ENCODE data around the gene TMEM174.

Gene TMEM174, protein sequence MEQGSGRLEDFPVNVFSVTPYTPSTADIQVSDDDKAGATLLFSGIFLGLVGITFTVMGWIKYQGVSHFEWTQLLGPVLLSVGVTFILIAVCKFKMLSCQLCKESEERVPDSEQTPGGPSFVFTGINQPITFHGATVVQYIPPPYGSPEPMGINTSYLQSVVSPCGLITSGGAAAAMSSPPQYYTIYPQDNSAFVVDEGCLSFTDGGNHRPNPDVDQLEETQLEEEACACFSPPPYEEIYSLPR

DNA sequence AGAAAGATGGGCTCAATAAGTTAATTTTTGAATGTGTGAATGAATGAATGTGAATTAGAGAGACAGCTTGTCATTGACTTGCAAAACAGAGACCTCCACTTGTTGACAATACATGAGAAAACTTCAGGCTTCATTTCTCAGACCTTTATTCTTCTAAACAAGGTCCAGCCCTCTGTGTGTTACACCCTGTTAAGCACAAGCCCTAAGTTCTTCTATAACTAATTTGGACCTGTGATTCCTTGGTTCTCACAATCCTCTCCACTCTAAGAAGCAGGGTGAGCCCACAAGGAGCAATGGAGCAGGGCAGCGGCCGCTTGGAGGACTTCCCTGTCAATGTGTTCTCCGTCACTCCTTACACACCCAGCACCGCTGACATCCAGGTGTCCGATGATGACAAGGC lies at the start of gene TMEM174:
TMEM174 (plus strand) TSS at position 243 of the 400 bp plus-strand sequence; CDS start at position 294, 51 bp downstream.
- Histone ChIP-seq H3K4me3 (ENCODE audit: low read depth in 1 of 2, low read length in 2 of 2) (no peak within 1 kb of the TSS), H3K27me3 (ENCODE audit: low read depth, low read length) (no peaks in the 10 kb centered on the region), H3K27ac (ENCODE audit: low read length) (no peak within 1 kb of the TSS), H3K36me3 (ENCODE audit: control insufficient read depth in 1 of 2, insufficient read depth in 2 of 2, low read length in 2 of 2) (no peaks in the 10 kb centered on the region), H3K9me3 (ENCODE audit: control insufficient read depth in 1 of 2, low read length in 2 of 2) (no peaks in the 10 kb centered on the region), H3K4me1 (ENCODE audit: control insufficient read depth in 1 of 2, insufficient read depth in 2 of 2, low read length in 2 of 2) (no peaks in the 10 kb centered on the region)

GRCh38 chr5:73125289-73125688 lies 47.7 kb upstream of the TMEM174 start:
- peaks cover 3 to 7% of the 10 kb centered on the region in 2 donors for H3K4me1 ChIP-seq (ENCODE audit: control insufficient read depth in 1 of 2, insufficient read depth in 2 of 2, low read length in 2 of 2)
- H3K27ac ChIP-seq (ENCODE audit: low read length): no peak overlapping the region
- no peaks in the 10 kb centered on the region for H3K36me3 ChIP-seq (ENCODE audit: control insufficient read depth in 1 of 2, insufficient read depth in 2 of 2, low read length in 2 of 2)
- no peaks in the 10 kb centered on the region for H3K9me3 ChIP-seq (ENCODE audit: control insufficient read depth in 1 of 2, low read length in 2 of 2)
- no peak overlapping the region for H3K4me3 ChIP-seq (ENCODE audit: low read depth in 1 of 2, low read length in 2 of 2)
- H3K27me3 ChIP-seq (ENCODE audit: low read depth, low read length): peaks cover 6% of the 10 kb centered on the region

- no peaks in the 10 kb centered on the region for H3K9me3 ChIP-seq (ENCODE audit: control insufficient read depth in 1 of 2, low read length in 2 of 2)
- no peak overlapping the region for H3K27ac ChIP-seq (ENCODE audit: low read length)
- no peak overlapping the region for H3K4me3 ChIP-seq (ENCODE audit: low read depth in 1 of 2, low read length in 2 of 2)
- H3K36me3 ChIP-seq (ENCODE audit: control insufficient read depth in 1 of 2, insufficient read depth in 2 of 2, low read length in 2 of 2): no peaks in the 10 kb centered on the region
- peaks cover 0 to 3% of the 10 kb centered on the region in 2 donors for H3K4me1 ChIP-seq (ENCODE audit: control insufficient read depth in 1 of 2, insufficient read depth in 2 of 2, low read length in 2 of 2)
- H3K27me3 ChIP-seq (ENCODE audit: low read depth, low read length): no peaks in the 10 kb centered on the region
These were observed 46.6 kb upstream of the TMEM174 start for GRCh38 chr5:73126381-73126780.

GRCh38 chr5:73126957-73127356 lies 46.0 kb upstream of the TMEM174 start:
- Histone ChIP-seq H3K36me3 (ENCODE audit: control insufficient read depth in 1 of 2, insufficient read depth in 2 of 2, low read length in 2 of 2) (no peaks in the 10 kb centered on the region), H3K9me3 (ENCODE audit: control insufficient read depth in 1 of 2, low read length in 2 of 2) (no peaks in the 10 kb centered on the region), H3K4me3 (ENCODE audit: low read depth in 1 of 2, low read length in 2 of 2) (no peak overlapping the region), H3K27me3 (ENCODE audit: low read depth, low read length) (no peaks in the 10 kb centered on the region), H3K4me1 (ENCODE audit: control insufficient read depth in 1 of 2, insufficient read depth in 2 of 2, low read length in 2 of 2) (peaks cover 0 to 3% of the 10 kb centered on the region in 2 donors), H3K27ac (ENCODE audit: low read length) (no peak overlapping the region)

GRCh38 chr5:73129143-73129542 lies 43.9 kb upstream of the TMEM174 start:
- Histone ChIP-seq H3K4me1 (ENCODE audit: control insufficient read depth in 1 of 2, insufficient read depth in 2 of 2, low read length in 2 of 2) (no peaks in the 10 kb centered on the region), H3K27me3 (ENCODE audit: low read depth, low read length) (no peaks in the 10 kb centered on the region), H3K9me3 (ENCODE audit: control insufficient read depth in 1 of 2, low read length in 2 of 2) (no peaks in the 10 kb centered on the region), H3K27ac (ENCODE audit: low read length) (no peak overlapping the region), H3K36me3 (ENCODE audit: control insufficient read depth in 1 of 2, insufficient read depth in 2 of 2, low read length in 2 of 2) (no peaks in the 10 kb centered on the region), H3K4me3 (ENCODE audit: low read depth in 1 of 2, low read length in 2 of 2) (no peak overlapping the region)

DNA sequence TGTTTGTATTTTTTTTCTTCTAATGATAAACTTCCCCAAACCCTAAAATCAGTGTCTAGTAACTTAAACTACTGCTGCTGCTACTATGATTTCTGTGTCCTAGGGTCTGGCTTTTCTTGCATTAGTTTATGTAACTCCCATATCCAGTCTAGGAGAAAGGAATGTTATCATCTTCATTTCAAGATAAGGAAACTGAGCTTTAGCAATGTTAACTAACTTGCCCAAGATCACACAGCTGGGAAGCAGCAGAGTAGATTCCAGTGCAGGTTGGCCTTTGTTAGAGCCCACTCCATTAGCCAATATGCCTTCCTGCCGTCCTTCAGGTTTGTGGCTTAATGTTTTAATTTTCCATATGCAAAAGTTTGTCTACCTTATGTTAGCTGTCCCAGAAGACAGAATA lies 42.2 kb upstream of the TMEM174 start:
- H3K4me3 ChIP-seq (ENCODE audit: low read depth in 1 of 2, low read length in 2 of 2): no peak overlapping the region

DNA sequence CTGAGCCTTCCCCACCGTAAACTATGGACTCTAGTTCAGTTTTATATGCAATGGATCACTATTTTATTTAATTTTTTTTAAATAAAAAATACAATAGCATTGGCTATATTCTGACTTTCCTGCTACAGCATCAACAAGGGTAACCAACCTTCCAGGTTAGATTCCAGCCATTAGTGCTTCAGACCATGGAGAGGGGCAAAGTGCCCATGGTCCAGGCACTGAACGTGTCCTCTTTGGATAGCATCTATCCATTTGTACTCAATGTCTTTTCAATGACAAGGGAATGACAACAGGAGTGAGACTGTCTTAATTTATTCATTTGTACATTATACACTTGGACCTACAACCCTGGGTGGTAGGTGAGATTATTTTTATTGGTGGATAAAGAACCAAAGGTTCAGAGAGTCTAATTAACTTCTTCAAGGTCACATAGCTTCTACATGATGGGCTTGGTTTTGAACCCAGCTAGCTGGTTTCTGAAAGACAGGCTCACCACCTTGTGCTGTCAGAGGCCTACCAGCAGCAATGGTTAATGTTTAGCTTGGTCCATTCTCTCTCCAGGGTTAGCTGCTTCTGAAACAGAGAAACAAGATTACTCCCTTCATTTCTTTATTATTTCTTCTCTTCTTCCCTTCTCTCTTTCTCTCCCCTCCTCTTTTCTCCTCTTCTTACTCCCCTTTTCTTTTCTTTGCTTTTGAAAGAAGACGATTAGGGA lies 41.1 kb upstream of the TMEM174 start:
- no peaks in the 10 kb centered on the region for H3K36me3 ChIP-seq (ENCODE audit: control insufficient read depth in 1 of 2, insufficient read depth in 2 of 2, low read length in 2 of 2)
- H3K27me3 ChIP-seq (ENCODE audit: low read depth, low read length): no peaks in the 10 kb centered on the region
- H3K4me1 ChIP-seq (ENCODE audit: control insufficient read depth in 1 of 2, insufficient read depth in 2 of 2, low read length in 2 of 2): no peaks in the 10 kb centered on the region
- H3K27ac ChIP-seq (ENCODE audit: low read length): no peak overlapping the region
- no peaks in the 10 kb centered on the region for H3K9me3 ChIP-seq (ENCODE audit: control insufficient read depth in 1 of 2, low read length in 2 of 2)
- no peak overlapping the region for H3K4me3 ChIP-seq (ENCODE audit: low read depth in 1 of 2, low read length in 2 of 2)

More for the DNA sequence above, 42.2 kb upstream of the TMEM174 start:
- no peaks in the 10 kb centered on the region for H3K9me3 ChIP-seq (ENCODE audit: control insufficient read depth in 1 of 2, low read length in 2 of 2)
- H3K4me1 ChIP-seq (ENCODE audit: control insufficient read depth in 1 of 2, insufficient read depth in 2 of 2, low read length in 2 of 2): no peaks in the 10 kb centered on the region
- no peak overlapping the region for H3K27ac ChIP-seq (ENCODE audit: low read length)
- no peaks in the 10 kb centered on the region for H3K36me3 ChIP-seq (ENCODE audit: control insufficient read depth in 1 of 2, insufficient read depth in 2 of 2, low read length in 2 of 2)
- H3K27me3 ChIP-seq (ENCODE audit: low read depth, low read length): no peaks in the 10 kb centered on the region

GRCh38 chr5:73132759-73133158 lies 40.2 kb upstream of the TMEM174 start:
- Histone ChIP-seq H3K36me3 (ENCODE audit: control insufficient read depth in 1 of 2, insufficient read depth in 2 of 2, low read length in 2 of 2) (no peaks in the 10 kb centered on the region), H3K27ac (ENCODE audit: low read length) (no peak overlapping the region), H3K9me3 (ENCODE audit: control insufficient read depth in 1 of 2, low read length in 2 of 2) (no peaks in the 10 kb centered on the region), H3K27me3 (ENCODE audit: low read depth, low read length) (no peaks in the 10 kb centered on the region), H3K4me3 (ENCODE audit: low read depth in 1 of 2, low read length in 2 of 2) (no peak overlapping the region), H3K4me1 (ENCODE audit: control insufficient read depth in 1 of 2, insufficient read depth in 2 of 2, low read length in 2 of 2) (no peaks in the 10 kb centered on the region)

DNA sequence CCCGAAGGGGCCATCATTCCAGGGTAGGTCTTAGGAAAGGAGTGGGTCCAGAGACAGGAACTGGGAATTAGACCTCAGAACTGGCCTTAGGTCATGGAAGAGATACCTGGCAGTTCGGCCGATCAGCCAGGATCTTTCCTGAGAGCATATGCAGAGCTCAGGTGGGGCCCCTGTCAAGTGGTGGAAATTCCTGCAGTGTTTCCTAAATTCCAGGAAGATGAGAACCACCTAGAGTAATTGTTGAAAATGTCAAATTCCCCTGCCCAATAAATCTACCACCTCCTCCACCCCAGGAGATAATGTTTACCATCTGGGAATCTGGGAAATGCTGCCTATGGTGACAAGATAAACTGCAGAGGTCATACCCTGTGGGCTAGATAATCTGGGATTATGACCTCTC lies 38.0 kb upstream of the TMEM174 start:
- Histone ChIP-seq H3K9me3 (ENCODE audit: control insufficient read depth in 1 of 2, low read length in 2 of 2) (no peaks in the 10 kb centered on the region), H3K27ac (ENCODE audit: low read length) (no peak overlapping the region), H3K27me3 (ENCODE audit: low read depth, low read length) (no peaks in the 10 kb centered on the region), H3K36me3 (ENCODE audit: control insufficient read depth in 1 of 2, insufficient read depth in 2 of 2, low read length in 2 of 2) (no peaks in the 10 kb centered on the region), H3K4me3 (ENCODE audit: low read depth in 1 of 2, low read length in 2 of 2) (no peak overlapping the region), H3K4me1 (ENCODE audit: control insufficient read depth in 1 of 2, insufficient read depth in 2 of 2, low read length in 2 of 2) (no peaks in the 10 kb centered on the region)

GRCh38 chr5:73135429-73136054 lies 37.5 kb upstream of the TMEM174 start:
- no peaks in the 10 kb centered on the region for H3K9me3 ChIP-seq (ENCODE audit: control insufficient read depth in 1 of 2, low read length in 2 of 2)
- H3K36me3 ChIP-seq (ENCODE audit: control insufficient read depth in 1 of 2, insufficient read depth in 2 of 2, low read length in 2 of 2): no peaks in the 10 kb centered on the region
- no peak overlapping the region for H3K27ac ChIP-seq (ENCODE audit: low read length)
- no peaks in the 10 kb centered on the region for H3K27me3 ChIP-seq (ENCODE audit: low read depth, low read length)
- no peaks in the 10 kb centered on the region for H3K4me1 ChIP-seq (ENCODE audit: control insufficient read depth in 1 of 2, insufficient read depth in 2 of 2, low read length in 2 of 2)
- H3K4me3 ChIP-seq (ENCODE audit: low read depth in 1 of 2, low read length in 2 of 2): no peak overlapping the region

- no peaks in the 10 kb centered on the region for H3K4me1 ChIP-seq (ENCODE audit: control insufficient read depth in 1 of 2, insufficient read depth in 2 of 2, low read length in 2 of 2)
- H3K36me3 ChIP-seq (ENCODE audit: control insufficient read depth in 1 of 2, insufficient read depth in 2 of 2, low read length in 2 of 2): no peaks in the 10 kb centered on the region
- no peaks in the 10 kb centered on the region for H3K9me3 ChIP-seq (ENCODE audit: control insufficient read depth in 1 of 2, low read length in 2 of 2)
- no peak overlapping the region for H3K27ac ChIP-seq (ENCODE audit: low read length)
- H3K27me3 ChIP-seq (ENCODE audit: low read depth, low read length): no peaks in the 10 kb centered on the region
- H3K4me3 ChIP-seq (ENCODE audit: low read depth in 1 of 2, low read length in 2 of 2): no peak overlapping the region
These were observed 36.9 kb upstream of the TMEM174 start for GRCh38 chr5:73136055-73136562.

All from muscle layer of duodenum (tissue), 2 donors.